ENCODE results near the gene DDX3X. TPM values are rescaled to one million over a fixed set of nuclear protein-coding genes. Genes with fewer than 3 reads are reported as not detected.
A peak's percentile ranks its signal among the peaks of the same experiment; 100 is the strongest.
"Not testable (repeated sequence)": the region's sequence is repeated elsewhere in the genome, so short reads cannot be mapped to it uniquely, and the experiment has no call there.

The DDX3X gene
- total and polyA plus RNA-seq, 2 of the 13 experiments (the other 11 are each of a cell fraction or from before 2014, with no cell fraction given), result 53.5 to 239 TPM

DNA sequence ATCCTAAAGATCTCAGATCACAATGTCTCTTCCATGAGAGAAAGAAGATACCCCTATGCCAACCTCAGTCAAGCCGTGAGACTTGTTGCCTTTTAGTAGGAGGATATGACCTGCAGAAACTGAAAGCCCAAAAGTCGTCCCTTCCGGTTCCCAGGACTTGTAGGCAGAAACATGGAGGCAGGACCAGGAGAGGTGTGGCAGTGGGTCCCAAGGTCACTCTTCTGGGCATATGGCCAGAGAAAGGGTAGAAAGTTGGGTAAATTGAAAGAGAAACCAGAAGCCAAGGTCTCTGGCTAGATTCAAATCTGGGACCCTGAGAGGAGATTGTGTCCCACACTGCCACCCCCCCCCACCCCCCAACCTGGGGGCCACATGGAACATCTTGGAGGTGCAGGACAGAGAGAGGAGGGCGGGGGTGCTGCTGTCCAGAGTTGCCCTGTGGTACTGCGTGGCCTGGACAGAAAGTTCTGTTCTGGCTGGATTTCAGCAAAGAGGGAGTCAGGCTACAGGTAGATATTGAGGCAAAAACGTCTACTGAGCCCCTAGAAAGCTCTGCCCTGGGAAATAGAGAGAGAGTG, 55.4 kb downstream of the DDX3X start (continued):
- TF ChIP-seq ARID5B (CRISPR knock-in tag; IDR thresholded peaks at IDR 0.05) (0 out of 2 replicates have a peak, but pooled peaks have one; percentile 27), NR2F2 (IDR thresholded peaks at IDR 0.05; ENCODE audit: borderline replicate concordance, low read depth) (no peak), ZNF792 (CRISPR knock-in tag; IDR thresholded peaks at IDR 0.05) (no peak), FOSL2 (CRISPR knock-in tag; IDR thresholded peaks at IDR 0.05) (0 out of 2 replicates have a peak, but pooled peaks have one; percentile 20)

GRCh38 chrX:41390576-41390975, 56.6 kb downstream of the DDX3X start:
- H3K4me1 ChIP-seq (ENCODE audit: insufficient read depth, low read length), result peaks cover 51% of the 10 kb centered on the region
- H3K79me2 ChIP-seq (ENCODE audit: insufficient read depth, low read length); in situ Hi-C loops (cut with HindIII; ENCODE audit: extremely low pct_ligation_motif_present, low pct_unique_long_range_greater_than_20kb); H3K36me3 ChIP-seq (replicated peaks in 1 of 2; ENCODE audit: control insufficient read depth in 1 of 2, insufficient read depth in 2 of 2, low read length in 2 of 2); H4K20me1 ChIP-seq (ENCODE audit: insufficient read depth, low read length); H3K4me3 ChIP-seq (replicated peaks in 1 of 3; ENCODE audit: insufficient read depth in 1 of 3, low read depth in 2 of 3, low read length in 3 of 3); H3K9me3 ChIP-seq (ENCODE audit: low read length); POLR2A ChIA-PET; DNase-seq (ENCODE audit: low spot score); H3K27me3 ChIP-seq (ENCODE audit: control insufficient read depth in 1 of 2, insufficient read depth in 2 of 2, low read length in 2 of 2); H3K4me2 ChIP-seq (ENCODE audit: low read depth, low read length); H3K27ac ChIP-seq (ENCODE audit: extremely low read length, insufficient read depth, low read length); FAIRE-seq; H2AFZ ChIP-seq (ENCODE audit: low read length); intact Hi-C loops (cut with micrococcal nuclease; ENCODE audit: unreplicated experiment); CTCF ChIA-PET (ENCODE audit: low intra/inter-chr PET ratio, low total read pairs); BruUV-seq (replicated peaks); H3K9ac ChIP-seq (ENCODE audit: insufficient read depth, low read depth, low read length); ATAC-seq: not testable (repeated sequence)
- WGBS (ENCODE audit: low lambda C conversion rate), result 82% methylated on average over 7 of the region's 7 CpGs

Data from HepG2 (cell line).